OCI-LY1 (cell line): Measurements from ENCODE around the gene LIMS2.

ENCODE experiments used
- H2AFZ ChIP-seq: fragments of 200-600 bp; sonication (generic), shearing (Covaris generic); 2 replicates; pipeline ENCODE4 v1.6.0; 2014; ENCODE audit warnings: antibody characterized with exemption, mild to moderate bottlenecking, low read length
- H3F3A ChIP-seq: fragments of 200-600 bp; sonication (generic), shearing (Covaris generic); 2 replicates; pipeline ENCODE4 v1.6.0; 2014; ENCODE audit warnings: mild to moderate bottlenecking, antibody characterized with exemption, low read length, moderate library complexity; ENCODE audit not compliant: insufficient read depth
- H3K27ac ChIP-seq: fragments of 200-600 bp; sonication (generic); 2 replicates; pipeline ENCODE4 v1.5.1; 2014; ENCODE audit warnings: low read length, mixed run types, mild to moderate bottlenecking, low read depth; ENCODE audit not compliant: poor library complexity, severe bottlenecking
- H3K27me3 ChIP-seq: fragments of 200-600 bp; sonication (generic); 2 replicates; pipeline ENCODE4 v1.6.0; 2014; ENCODE audit warnings: antibody characterized with exemption, mild to moderate bottlenecking, low read length, moderate library complexity; ENCODE audit not compliant: insufficient read depth
- H3K36me3 ChIP-seq: fragments of 200-600 bp; sonication (generic); 2 replicates; pipeline ENCODE4 v1.6.1; 2014; ENCODE audit warnings: mild to moderate bottlenecking, antibody characterized with exemption, low read length, moderate library complexity, mixed read lengths; ENCODE audit not compliant: insufficient read depth
- H3K4me1 ChIP-seq: fragments of 200-600 bp; sonication (generic); 2 replicates; pipeline ENCODE4 v1.5.1; 2014; ENCODE audit warnings: mild to moderate bottlenecking, low read length, moderate library complexity; ENCODE audit not compliant: insufficient read depth, severe bottlenecking
- H3K4me2 ChIP-seq: fragments of 200-600 bp; sonication (generic), shearing (Covaris generic); 2 replicates; pipeline ENCODE4 v1.6.1; 2014; ENCODE audit warnings: low read length
- H3K4me3 ChIP-seq: fragments of 200-600 bp; sonication (generic); 2 replicates; pipeline ENCODE4 v1.5.1; 2014; ENCODE audit warnings: low read length, low read depth, mild to moderate bottlenecking, mixed read lengths; ENCODE audit not compliant: poor library complexity, severe bottlenecking
- H3K79me2 ChIP-seq: fragments of 200-600 bp; shearing (Covaris generic); 2 replicates; pipeline ENCODE4 v1.6.1; 2016; ENCODE audit warnings: mixed run types, low read length, mixed read lengths; ENCODE audit not compliant: insufficient read depth
- H3K9ac ChIP-seq: fragments of 200-600 bp; sonication (generic), shearing (Covaris generic); 2 replicates; pipeline ENCODE4 v1.6.1; 2014; ENCODE audit warnings: mild to moderate bottlenecking, low read length, mixed read lengths
- H3K9me2 ChIP-seq: fragments of 200-600 bp; sonication (generic), shearing (Covaris generic); 2 replicates; pipeline ENCODE4 v1.6.1; 2014; ENCODE audit warnings: low read depth, mild to moderate bottlenecking, low read length, mixed read lengths
- H3K9me3 ChIP-seq: fragments of 200-600 bp; shearing (Covaris generic); 2 replicates; pipeline ENCODE4 v1.6.1; 2014; ENCODE audit warnings: low read length, mixed read lengths
- H4K20me1 ChIP-seq: fragments of 200-600 bp; sonication (generic), shearing (Covaris generic); 2 replicates; pipeline ENCODE4 v1.6.0; 2016; ENCODE audit warnings: mild to moderate bottlenecking, low read length; ENCODE audit not compliant: insufficient read depth
- EZH2 ChIP-seq: fragments of 200-600 bp; sonication (generic), shearing (Covaris generic); IDR thresholded peaks from 2 replicates; pipeline ENCODE4 v1.8.0; 2017; ENCODE audit warnings: borderline replicate concordance, mixed run types, mild to moderate bottlenecking, antibody characterized with exemption, low read length, moderate library complexity, mixed read lengths
- TF ChIP-seq, protein P1 (sequence below): fragments of 200-600 bp; sonication (generic), shearing (Covaris generic); IDR thresholded peaks from 2 replicates; pipeline ENCODE4 v1.5.1; 2017; ENCODE audit warnings: mild to moderate bottlenecking, antibody characterized with exemption, low read length, moderate library complexity, mixed read lengths

Gene LIMS2

DNA sequence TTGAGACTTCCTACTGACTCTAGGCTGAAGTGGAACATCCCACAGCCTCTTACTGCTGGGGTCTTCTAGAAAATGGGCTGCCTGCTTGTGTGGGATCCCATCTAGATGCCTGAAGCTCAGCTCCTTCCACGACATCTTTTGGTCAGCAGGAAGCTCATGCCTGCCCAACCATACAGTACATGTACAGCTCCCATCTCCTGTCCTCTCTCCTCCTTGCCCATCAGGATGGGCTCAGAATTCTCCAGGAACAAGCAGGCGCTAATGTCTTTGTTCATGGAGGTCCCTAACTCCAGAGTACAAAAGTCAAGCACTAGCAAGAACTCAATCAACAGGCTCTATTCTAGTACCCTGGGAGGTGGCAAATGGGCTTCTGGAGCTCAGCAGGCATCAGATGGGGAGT lies 61.1 kb downstream of the LIMS2 start:
- Histone ChIP-seq H2AFZ (no peak overlapping the region), H3K9me3 (peaks cover 4% of the 10 kb centered on the region; the same call in 1 of the 2 replicates), H3K4me2 (no peak overlapping the region), H3F3A (no peaks in the 10 kb centered on the region), H3K9ac (no peak overlapping the region), H3K27ac (no peak overlapping the region), H3K4me1 (no peaks in the 10 kb centered on the region), H3K79me2 (no peaks in the 10 kb centered on the region), H4K20me1 (no peaks in the 10 kb centered on the region), H3K4me3 (no peak overlapping the region), H3K9me2 (no peaks in the 10 kb centered on the region), H3K36me3 (no peaks in the 10 kb centered on the region; the same call in 1 of the 2 replicates), H3K27me3 (peaks cover 11% of the 10 kb centered on the region; the same call in 1 of the 2 replicates)
- TF ChIP-seq EZH2 = no peak
- TF ChIP-seq, protein P1, sequence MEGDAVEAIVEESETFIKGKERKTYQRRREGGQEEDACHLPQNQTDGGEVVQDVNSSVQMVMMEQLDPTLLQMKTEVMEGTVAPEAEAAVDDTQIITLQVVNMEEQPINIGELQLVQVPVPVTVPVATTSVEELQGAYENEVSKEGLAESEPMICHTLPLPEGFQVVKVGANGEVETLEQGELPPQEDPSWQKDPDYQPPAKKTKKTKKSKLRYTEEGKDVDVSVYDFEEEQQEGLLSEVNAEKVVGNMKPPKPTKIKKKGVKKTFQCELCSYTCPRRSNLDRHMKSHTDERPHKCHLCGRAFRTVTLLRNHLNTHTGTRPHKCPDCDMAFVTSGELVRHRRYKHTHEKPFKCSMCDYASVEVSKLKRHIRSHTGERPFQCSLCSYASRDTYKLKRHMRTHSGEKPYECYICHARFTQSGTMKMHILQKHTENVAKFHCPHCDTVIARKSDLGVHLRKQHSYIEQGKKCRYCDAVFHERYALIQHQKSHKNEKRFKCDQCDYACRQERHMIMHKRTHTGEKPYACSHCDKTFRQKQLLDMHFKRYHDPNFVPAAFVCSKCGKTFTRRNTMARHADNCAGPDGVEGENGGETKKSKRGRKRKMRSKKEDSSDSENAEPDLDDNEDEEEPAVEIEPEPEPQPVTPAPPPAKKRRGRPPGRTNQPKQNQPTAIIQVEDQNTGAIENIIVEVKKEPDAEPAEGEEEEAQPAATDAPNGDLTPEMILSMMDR = no peak

DNA sequence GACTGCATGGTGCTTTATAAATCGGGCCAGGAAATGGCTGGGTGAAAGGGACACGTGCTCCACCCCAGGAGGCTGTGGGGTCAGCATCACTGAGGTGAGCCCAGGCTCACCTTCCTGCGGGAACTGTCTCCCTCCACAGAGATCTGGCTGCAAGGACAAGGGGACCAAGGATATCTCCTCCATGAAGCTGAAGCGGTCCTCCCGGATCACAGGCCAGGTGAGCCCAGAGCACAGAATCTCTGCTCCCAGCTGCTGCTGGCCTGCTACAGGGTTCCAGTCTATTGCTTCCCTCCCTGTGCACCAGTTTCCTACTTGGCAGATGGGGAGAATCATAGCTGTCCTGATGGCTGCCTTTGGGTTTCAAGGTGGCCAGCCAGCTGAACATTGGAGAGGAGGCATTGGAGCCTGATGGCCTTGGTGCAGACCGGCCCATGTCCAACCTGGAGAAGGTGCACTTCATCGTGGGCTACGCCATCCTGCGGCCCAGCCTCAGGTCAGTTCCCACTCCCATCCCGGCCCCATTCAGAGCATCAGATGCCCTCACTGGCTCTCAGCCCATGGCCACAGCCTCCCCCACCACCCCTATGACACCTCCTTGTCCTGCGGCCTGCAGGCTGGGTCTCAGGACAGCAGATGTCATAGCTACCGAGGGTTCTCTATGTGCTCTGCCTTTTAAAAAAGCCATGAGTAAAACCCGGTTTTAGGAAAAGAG lies 63.1 kb downstream of the LIMS2 start:
- Histone ChIP-seq H3K4me1 (no peaks in the 10 kb centered on the region), H2AFZ (no peak overlapping the region), H3K27me3 (peaks cover 14% of the 10 kb centered on the region; the same call in 1 of the 2 replicates), H3K36me3 (no peaks in the 10 kb centered on the region; the same call in 1 of the 2 replicates), H3K79me2 (no peaks in the 10 kb centered on the region), H3K4me2 (no peak overlapping the region), H3K27ac (no peak overlapping the region), H3K4me3 (no peak overlapping the region), H3K9me3 (peaks cover 4% of the 10 kb centered on the region; the same call in 1 of the 2 replicates), H3F3A (no peaks in the 10 kb centered on the region), H3K9ac (no peak overlapping the region), H3K9me2 (no peaks in the 10 kb centered on the region), H4K20me1 (no peaks in the 10 kb centered on the region)
- TF ChIP-seq, protein P1 = no peak
- TF ChIP-seq EZH2 = no peak

DNA sequence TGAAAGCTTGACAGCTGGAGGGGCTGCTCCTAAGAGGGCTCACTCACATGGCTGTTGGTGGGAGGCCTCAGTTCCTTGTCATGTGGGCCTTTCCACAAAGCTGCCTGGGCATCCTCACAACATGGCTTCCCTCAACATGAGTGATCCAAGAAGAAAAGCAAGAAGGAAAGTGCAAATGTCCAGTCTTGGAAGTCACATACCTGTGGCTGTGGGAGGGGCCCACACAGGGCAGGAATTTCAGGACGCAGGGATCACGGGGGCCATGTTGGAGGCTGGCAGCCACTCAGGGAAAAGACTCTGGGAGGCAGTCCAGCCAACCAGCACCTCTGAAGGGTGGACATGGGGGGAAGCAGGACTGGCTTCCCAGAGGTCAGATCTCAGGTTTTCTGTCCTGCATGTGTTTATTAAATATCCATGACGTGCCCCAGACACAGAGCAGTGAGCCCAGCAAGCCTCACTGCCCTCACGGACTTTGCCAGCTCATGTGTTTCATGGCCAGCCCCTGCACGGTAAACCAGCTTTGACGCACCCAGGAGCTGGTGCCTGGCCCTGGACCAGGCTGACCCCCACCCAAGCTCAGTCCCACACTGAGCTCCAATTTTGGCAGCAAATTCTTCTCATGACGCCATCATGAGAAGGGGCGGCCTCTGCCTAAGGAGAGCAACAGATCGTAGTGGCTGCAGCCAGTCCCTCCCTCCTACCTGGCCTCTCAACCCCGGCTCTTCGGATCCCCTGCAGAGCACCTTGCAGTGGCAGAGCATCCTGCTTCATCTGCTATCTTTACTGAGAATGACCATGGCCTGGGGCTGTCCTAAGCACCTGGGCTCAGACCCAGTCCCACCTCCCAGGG lies 64.0 kb downstream of the LIMS2 start:
- no peaks in the 10 kb centered on the region for H3K79me2 ChIP-seq
- H3K9me2 ChIP-seq = no peaks in the 10 kb centered on the region
- no peaks in the 10 kb centered on the region; the same call in 1 of the 2 replicates for H3K36me3 ChIP-seq
- H3K4me3 ChIP-seq = no peak overlapping the region
- no peak overlapping the region for H3K27ac ChIP-seq
- H3K27me3 ChIP-seq = peaks cover 17% of the 10 kb centered on the region; the same call in 1 of the 2 replicates
- H2AFZ ChIP-seq = no peak overlapping the region
- H3K4me2 ChIP-seq = no peak overlapping the region
- TF ChIP-seq, protein P1 = no peak
- no peak for TF ChIP-seq EZH2
- H3K9ac ChIP-seq = no peak overlapping the region
- H3F3A ChIP-seq = no peaks in the 10 kb centered on the region
- peaks cover 4% of the 10 kb centered on the region; the same call in 1 of the 2 replicates for H3K9me3 ChIP-seq
- no peaks in the 10 kb centered on the region for H4K20me1 ChIP-seq
- no peaks in the 10 kb centered on the region for H3K4me1 ChIP-seq
